ENCODE data around the gene CYB5R2.

- TF ChIP-seq ETV6 (CRISPR knock-in tag; IDR thresholded peaks at IDR 0.05): no peak
- no peak for TF ChIP-seq CTCF (IDR thresholded peaks at IDR 0.05)
- TF ChIP-seq SP1 (CRISPR knock-in tag; conservative IDR thresholded peaks at IDR 0.05): no peak
- no peak for TF ChIP-seq ZMAT4 (CRISPR knock-in tag; IDR thresholded peaks at IDR 0.05)
- TF ChIP-seq FOXP1 (CRISPR knock-in tag; IDR thresholded peaks at IDR 0.05; ENCODE audit: borderline replicate concordance): no peak
- no peak for TF ChIP-seq KAT7 (CRISPR knock-in tag; IDR thresholded peaks at IDR 0.05; ENCODE audit: borderline replicate concordance)
- TF ChIP-seq TP53 (CRISPR knock-in tag; IDR thresholded peaks at IDR 0.05): no peak
- TF ChIP-seq SMAD3 (CRISPR knock-in tag; IDR thresholded peaks at IDR 0.05; ENCODE audit: borderline replicate concordance): no peak
- no peak for TF ChIP-seq GTF2I (CRISPR knock-in tag; conservative IDR thresholded peaks at IDR 0.05)
Observed at GRCh38 chr11:7668911-7669310, 4.4 kb downstream of the CYB5R2 start.
